ENCODE measurements around the gene POLR2J. TPM values are rescaled to one million over a fixed set of nuclear protein-coding genes. Genes with fewer than 3 reads are reported as not detected.
"Not testable (repeated sequence)": the region's sequence is repeated elsewhere in the genome, so short reads cannot be mapped to it uniquely, and the experiment has no call there.

Gene POLR2J
- total RNA-seq, 2 experiments from 2014 or later: 35.8 to 39.7 TPM

DNA sequence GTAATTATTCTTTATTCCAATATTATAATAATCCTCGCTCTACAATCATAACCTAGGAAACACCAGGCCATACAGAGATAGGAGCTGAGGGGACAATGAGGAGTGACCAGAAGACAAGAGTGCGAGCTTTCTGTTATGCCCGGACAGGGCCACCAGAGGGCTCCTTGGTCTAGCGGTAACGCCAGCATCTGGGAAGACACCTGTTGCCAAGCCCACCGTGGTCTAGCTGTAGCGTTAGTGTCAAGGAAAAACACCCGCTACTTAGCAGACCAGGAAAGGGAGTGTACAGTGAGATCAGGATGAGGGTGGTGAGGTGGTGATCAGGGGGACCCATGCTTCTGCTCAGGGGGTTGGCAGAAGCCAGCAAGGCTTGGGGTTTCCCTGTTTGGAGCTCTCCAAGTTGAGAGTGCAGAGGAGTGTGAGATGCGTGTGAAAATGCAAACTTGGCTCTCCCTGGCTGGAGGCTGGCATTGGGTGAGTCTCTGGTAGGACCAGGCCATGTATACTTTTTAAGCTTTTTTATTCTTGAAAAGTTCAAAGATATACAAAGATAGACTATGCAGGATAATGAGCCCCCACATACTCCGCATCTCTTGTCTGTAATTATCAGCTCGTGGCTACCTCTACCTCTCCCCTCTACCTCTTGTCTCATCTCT is 1.4 kb upstream of the POLR2J start:
- H3K27ac Mint-ChIP-seq; H3K36me3 Mint-ChIP-seq (ENCODE audit: low read depth); H3K9me3 Mint-ChIP-seq; H3K4me3 ChIP-seq (ENCODE audit: low read length); H3K4me1 ChIP-seq (ENCODE audit: insufficient read depth, low read length); H3K36me3 ChIP-seq (ENCODE audit: insufficient read depth, low read length); H3K4me1 Mint-ChIP-seq (ENCODE audit: low read depth); ATAC-seq (ENCODE audit: poor library complexity); H3K9me3 ChIP-seq (ENCODE audit: control insufficient read depth in 1 of 2, insufficient read depth in 1 of 2, low read length in 2 of 2); H3K27me3 ChIP-seq (ENCODE audit: control insufficient read depth in 1 of 2, insufficient read depth in 2 of 2, low read length in 2 of 2); POLR2A ChIA-PET; H3K27ac ChIP-seq (ENCODE audit: low read depth in 1 of 2, low read length in 2 of 2); H3K27me3 Mint-ChIP-seq; intact Hi-C loops (cut with DNase I, micrococcal nuclease); CTCF ChIA-PET: not testable (repeated sequence)
- DNase-seq: peak in 3 of 14 experiments; percentile 29 to 38 (median 33)
- TF ChIP-seq, protein P1, sequence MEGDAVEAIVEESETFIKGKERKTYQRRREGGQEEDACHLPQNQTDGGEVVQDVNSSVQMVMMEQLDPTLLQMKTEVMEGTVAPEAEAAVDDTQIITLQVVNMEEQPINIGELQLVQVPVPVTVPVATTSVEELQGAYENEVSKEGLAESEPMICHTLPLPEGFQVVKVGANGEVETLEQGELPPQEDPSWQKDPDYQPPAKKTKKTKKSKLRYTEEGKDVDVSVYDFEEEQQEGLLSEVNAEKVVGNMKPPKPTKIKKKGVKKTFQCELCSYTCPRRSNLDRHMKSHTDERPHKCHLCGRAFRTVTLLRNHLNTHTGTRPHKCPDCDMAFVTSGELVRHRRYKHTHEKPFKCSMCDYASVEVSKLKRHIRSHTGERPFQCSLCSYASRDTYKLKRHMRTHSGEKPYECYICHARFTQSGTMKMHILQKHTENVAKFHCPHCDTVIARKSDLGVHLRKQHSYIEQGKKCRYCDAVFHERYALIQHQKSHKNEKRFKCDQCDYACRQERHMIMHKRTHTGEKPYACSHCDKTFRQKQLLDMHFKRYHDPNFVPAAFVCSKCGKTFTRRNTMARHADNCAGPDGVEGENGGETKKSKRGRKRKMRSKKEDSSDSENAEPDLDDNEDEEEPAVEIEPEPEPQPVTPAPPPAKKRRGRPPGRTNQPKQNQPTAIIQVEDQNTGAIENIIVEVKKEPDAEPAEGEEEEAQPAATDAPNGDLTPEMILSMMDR (IDR thresholded peaks at IDR 0.05): peak; percentile 29
- H3K4me3 Mint-ChIP-seq: peak overlapping the region; percentile 20

DNA sequence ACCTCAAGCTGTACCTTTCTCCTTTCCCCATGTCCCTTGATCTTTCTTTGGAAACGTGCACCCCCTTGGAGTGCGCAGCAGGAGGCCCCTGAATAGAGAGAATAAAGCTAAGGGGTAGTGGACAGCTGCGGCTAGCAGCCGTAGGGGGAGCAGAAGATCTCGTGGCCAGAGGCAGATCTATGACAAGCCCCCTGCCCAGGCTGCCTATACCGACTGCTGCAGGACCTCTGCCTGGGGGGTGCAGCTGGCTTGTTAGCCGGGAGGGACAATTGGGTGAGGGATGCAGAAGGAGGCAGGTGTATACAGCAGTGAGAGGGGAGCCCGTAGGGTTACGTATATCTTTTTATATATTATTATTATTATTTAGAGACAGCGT is 475 bp upstream of the POLR2J start:
- CTCF ChIA-PET: not testable (repeated sequence)
- peak overlapping the region; percentile 90 for H3K27ac Mint-ChIP-seq

DNA sequence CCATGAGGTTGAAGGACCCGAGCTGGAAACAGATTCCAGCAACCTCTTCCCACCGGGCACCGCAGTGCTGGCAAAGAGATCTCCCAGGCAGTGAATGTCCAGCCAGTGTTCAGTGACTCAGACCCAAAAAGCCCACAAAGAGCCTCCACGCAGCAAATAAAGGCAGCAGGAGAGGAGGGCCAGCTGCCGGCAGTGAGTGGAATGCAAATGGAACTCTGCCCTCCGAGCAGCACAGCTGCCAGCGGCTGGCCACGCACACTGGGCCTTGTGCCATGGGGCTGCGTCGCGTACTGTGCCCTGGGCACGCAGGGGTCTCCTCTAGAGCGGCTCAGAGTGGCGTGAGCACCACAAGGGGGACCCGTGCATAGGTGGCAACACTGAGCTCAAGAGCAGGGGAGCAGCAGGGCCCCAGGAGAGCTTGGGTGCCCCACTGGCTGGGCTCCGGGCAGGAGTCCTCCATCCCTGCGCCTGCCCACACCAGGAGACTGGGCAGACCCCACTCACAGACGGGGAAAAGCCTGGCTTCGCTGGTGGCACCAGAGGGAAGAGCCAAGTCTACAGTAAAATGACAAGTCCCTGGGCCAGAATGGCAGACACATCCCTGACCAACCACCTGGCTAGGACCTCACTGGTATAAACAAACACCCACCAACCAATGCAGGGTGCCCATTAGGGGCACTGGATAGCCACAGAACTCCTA is 3.8 kb downstream of the POLR2J start:
- H3K4me1 ChIP-seq (ENCODE audit: insufficient read depth, low read length); DNase-seq; intact Hi-C loops (cut with DNase I, micrococcal nuclease); H3K4me3 ChIP-seq (ENCODE audit: low read length); H3K27me3 ChIP-seq (ENCODE audit: control insufficient read depth in 1 of 2, insufficient read depth in 2 of 2, low read length in 2 of 2); H3K4me3 Mint-ChIP-seq; POLR2A ChIA-PET; H3K27ac Mint-ChIP-seq; H3K27me3 Mint-ChIP-seq; H3K27ac ChIP-seq (ENCODE audit: low read depth in 1 of 2, low read length in 2 of 2); H3K4me1 Mint-ChIP-seq (ENCODE audit: low read depth); CTCF ChIA-PET; H3K9me3 Mint-ChIP-seq; ATAC-seq (ENCODE audit: poor library complexity); H3K9me3 ChIP-seq (ENCODE audit: control insufficient read depth in 1 of 2, insufficient read depth in 1 of 2, low read length in 2 of 2): not testable (repeated sequence)
- H3K36me3 ChIP-seq (ENCODE audit: insufficient read depth, low read length): peaks cover 29% of the 10 kb centered on the region
- peaks cover 22% of the 10 kb centered on the region for H3K36me3 Mint-ChIP-seq (ENCODE audit: low read depth)

More for the DNA sequence above, 475 bp upstream of the POLR2J start:
- H3K4me1 ChIP-seq (ENCODE audit: insufficient read depth, low read length); intact Hi-C loops (cut with DNase I, micrococcal nuclease); H3K27me3 Mint-ChIP-seq; H3K27ac ChIP-seq (ENCODE audit: low read depth in 1 of 2, low read length in 2 of 2); H3K9me3 ChIP-seq (ENCODE audit: control insufficient read depth in 1 of 2, insufficient read depth in 1 of 2, low read length in 2 of 2); H3K4me3 Mint-ChIP-seq; H3K4me1 Mint-ChIP-seq (ENCODE audit: low read depth); H3K9me3 Mint-ChIP-seq; H3K36me3 Mint-ChIP-seq (ENCODE audit: low read depth); H3K4me3 ChIP-seq (ENCODE audit: low read length); ATAC-seq (ENCODE audit: poor library complexity); DNase-seq; H3K36me3 ChIP-seq (ENCODE audit: insufficient read depth, low read length); H3K27me3 ChIP-seq (ENCODE audit: control insufficient read depth in 1 of 2, insufficient read depth in 2 of 2, low read length in 2 of 2); POLR2A ChIA-PET: not testable (repeated sequence)

DNA sequence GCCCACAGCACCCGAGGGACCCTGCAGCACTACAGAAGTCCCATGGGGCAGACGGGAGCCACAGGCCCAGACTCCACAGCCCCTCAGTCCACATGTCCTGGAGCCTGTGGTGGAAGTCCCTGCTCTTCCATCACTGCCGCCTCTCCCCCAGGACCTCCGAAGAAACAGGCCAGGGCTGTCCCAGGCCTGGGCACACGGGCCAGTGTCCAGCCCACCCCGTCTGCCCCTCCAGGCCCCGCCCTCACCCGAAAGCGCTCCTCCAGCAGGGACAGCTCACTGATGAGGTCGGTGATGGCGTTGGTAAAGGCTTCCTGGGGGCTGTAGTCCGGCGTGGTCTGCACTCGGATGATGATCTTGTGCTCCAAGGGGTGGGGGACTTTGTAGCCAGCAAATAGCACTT is 4.6 kb downstream of the POLR2J start:
- ATAC-seq (ENCODE audit: poor library complexity); H3K27ac Mint-ChIP-seq; H3K9me3 Mint-ChIP-seq; H3K27me3 Mint-ChIP-seq; H3K4me1 Mint-ChIP-seq (ENCODE audit: low read depth); H3K4me1 ChIP-seq (ENCODE audit: insufficient read depth, low read length); H3K4me3 ChIP-seq (ENCODE audit: low read length); POLR2A ChIA-PET; H3K4me3 Mint-ChIP-seq; H3K27ac ChIP-seq (ENCODE audit: low read depth in 1 of 2, low read length in 2 of 2); intact Hi-C loops (cut with DNase I, micrococcal nuclease); H3K9me3 ChIP-seq (ENCODE audit: control insufficient read depth in 1 of 2, insufficient read depth in 1 of 2, low read length in 2 of 2); H3K27me3 ChIP-seq (ENCODE audit: control insufficient read depth in 1 of 2, insufficient read depth in 2 of 2, low read length in 2 of 2): not testable (repeated sequence)
- H3K36me3 Mint-ChIP-seq (ENCODE audit: low read depth): peaks cover 22% of the 10 kb centered on the region
- peaks cover 31% of the 10 kb centered on the region for H3K36me3 ChIP-seq (ENCODE audit: insufficient read depth, low read length)
- peak in 1 of 14 experiments; percentile 11 for DNase-seq
- CTCF ChIA-PET: interaction anchor here (1.4 kb wide), 1 partner anchor 62 kb away, joined by 3 read pairs; no protein-coding TSS in a partner anchor
